Stimulated activated naive CD8-positive, alpha-beta T cell treated with anti-CD3 and anti-CD28 coated beads, Interleukin-15, Interleukin-2, amounts not matched to agents 100 ng/mL and 50 ng/mL, for 24 hours (primary cell): Measurements from ENCODE around the gene COL1A2.

Source experiments
- H3K27ac Mint-ChIP-seq: one replicate; pipeline ENCODE4 v1.8.0; 2021; ENCODE audit warnings: mild to moderate bottlenecking, mixed read lengths
- H3K27me3 Mint-ChIP-seq: one replicate; pipeline ENCODE4 v1.8.0; 2021; ENCODE audit warnings: mixed read lengths
- H3K36me3 Mint-ChIP-seq: one replicate; pipeline ENCODE4 v1.8.0; 2021; ENCODE audit warnings: low read depth, mixed read lengths
- H3K4me1 Mint-ChIP-seq: one replicate; pipeline ENCODE4 v1.8.0; 2021; ENCODE audit warnings: low read depth, mixed read lengths
- H3K4me3 Mint-ChIP-seq: one replicate; pipeline ENCODE4 v1.8.0; 2021; ENCODE audit warnings: mild to moderate bottlenecking, mixed read lengths
- H3K9me3 Mint-ChIP-seq: one replicate; pipeline ENCODE4 v1.8.0; 2021; ENCODE audit warnings: mixed read lengths

COL1A2 gene

DNA sequence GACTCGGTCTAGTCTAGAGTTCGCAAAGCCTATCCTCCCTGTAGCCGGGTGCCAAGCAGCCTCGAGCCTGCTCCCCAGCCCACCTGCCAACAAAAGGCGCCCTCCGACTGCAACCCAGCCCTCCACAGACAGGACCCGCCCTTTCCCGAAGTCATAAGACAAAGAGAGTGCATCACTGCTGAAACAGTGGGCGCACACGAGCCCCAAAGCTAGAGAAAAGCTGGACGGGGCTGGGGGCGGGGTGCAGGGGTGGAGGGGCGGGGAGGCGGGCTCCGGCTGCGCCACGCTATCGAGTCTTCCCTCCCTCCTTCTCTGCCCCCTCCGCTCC lies 622 bp upstream of the COL1A2 start:
- Mint-ChIP-seq H3K27me3 (peaks cover 50% of the 10 kb centered on the region), H3K36me3 (no peaks in the 10 kb centered on the region), H3K4me1 (peaks cover 9% of the 10 kb centered on the region), H3K9me3 (no peaks in the 10 kb centered on the region), H3K4me3 (no peak overlapping the region), H3K27ac (no peak overlapping the region)

DNA sequence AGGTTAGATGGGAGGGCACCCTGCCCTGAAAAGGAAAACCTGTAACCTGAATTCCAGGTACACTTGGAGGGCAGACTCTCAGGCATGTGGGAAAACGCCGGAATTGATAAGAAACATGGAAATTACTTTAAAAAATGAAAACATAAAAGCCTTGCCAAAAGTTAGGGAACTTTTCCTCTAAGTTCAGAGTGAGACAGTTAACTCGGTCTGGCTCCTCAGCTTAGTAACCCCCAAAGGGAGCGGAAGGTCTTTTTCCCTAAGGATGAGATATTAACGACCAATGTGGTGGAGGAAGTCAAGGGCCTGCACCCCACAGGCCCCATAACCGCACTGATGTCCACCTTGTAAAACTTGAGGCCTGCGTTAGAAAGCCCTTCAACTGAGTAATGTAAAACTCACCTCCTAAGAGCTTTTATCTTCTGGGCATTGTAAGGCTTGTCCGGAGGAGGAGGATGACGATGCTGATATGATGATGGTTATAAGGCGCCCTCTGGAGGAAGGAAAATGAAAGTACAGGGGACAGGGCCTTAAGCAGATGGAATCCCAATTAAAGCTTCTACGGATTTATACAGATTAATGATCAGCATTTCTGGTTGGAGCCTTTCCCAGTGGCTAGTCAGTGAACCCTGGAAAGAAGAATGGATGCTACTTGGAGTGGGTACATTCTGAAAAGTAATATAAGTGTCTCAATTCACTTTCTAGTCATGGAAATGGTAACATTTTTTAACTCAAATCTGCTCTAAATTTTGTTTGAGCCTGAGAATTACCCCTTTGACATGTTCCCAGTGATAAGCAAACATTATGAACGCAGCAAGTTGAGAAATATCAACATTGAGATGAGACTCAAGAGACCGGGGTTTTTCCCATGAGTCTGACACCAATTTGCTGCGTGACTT lies 694 bp downstream of the COL1A2 start:
- Mint-ChIP-seq H3K27me3 (peaks cover 46% of the 10 kb centered on the region), H3K4me1 (peaks cover 9% of the 10 kb centered on the region), H3K27ac (no peak overlapping the region), H3K9me3 (no peaks in the 10 kb centered on the region), H3K4me3 (no peak overlapping the region), H3K36me3 (no peaks in the 10 kb centered on the region)

DNA sequence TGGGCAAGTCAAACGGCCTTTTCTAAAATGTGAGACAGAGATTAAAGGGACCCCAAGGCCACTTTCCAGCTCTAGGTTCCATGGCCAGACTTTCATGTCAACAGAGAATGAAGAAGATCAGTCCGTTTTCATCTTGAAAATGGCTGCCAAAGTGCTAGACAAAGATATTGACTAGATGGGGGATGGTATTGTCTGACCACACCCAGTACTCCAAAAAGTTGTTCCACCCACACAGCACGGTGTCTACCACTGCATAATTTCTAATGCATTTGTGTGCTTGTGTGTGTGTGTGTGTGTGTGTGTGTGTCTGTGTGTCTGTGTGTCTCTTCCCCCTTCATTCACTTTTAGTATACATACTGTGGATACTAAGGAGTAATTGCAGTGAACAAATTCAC lies 1.3 kb downstream of the COL1A2 start:
- H3K27ac Mint-ChIP-seq: no peak overlapping the region
- H3K9me3 Mint-ChIP-seq: no peaks in the 10 kb centered on the region
- H3K4me1 Mint-ChIP-seq: peaks cover 9% of the 10 kb centered on the region
- H3K36me3 Mint-ChIP-seq: no peaks in the 10 kb centered on the region
- no peak overlapping the region for H3K4me3 Mint-ChIP-seq
- peaks cover 50% of the 10 kb centered on the region for H3K27me3 Mint-ChIP-seq

- peaks cover 51% of the 10 kb centered on the region for H3K27me3 Mint-ChIP-seq
- no peak overlapping the region for H3K27ac Mint-ChIP-seq
- H3K36me3 Mint-ChIP-seq: no peaks in the 10 kb centered on the region
- H3K9me3 Mint-ChIP-seq: no peaks in the 10 kb centered on the region
- no peak overlapping the region for H3K4me3 Mint-ChIP-seq
- H3K4me1 Mint-ChIP-seq: peaks cover 9% of the 10 kb centered on the region
These were observed 1.9 kb downstream of the COL1A2 start for GRCh38 chr7:94396596-94396995.

DNA sequence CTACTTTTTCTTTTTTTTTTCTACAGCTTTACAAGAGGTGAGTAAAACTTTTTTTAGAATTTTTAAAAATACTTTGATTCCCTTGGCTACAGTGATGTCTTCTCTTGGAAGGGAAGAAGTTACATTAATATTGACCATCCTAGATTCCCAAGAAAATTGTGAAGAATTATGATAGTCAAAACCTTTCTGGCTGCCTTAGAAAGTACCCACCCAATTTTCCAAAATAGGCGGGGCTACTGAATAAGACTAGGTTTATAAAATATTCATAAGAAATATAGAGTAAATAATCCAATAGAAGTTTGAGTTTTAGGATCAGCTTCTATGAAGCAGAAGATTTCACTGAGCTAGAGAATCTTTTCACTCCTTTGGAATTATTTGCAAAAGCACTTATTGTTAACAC lies 3.0 kb downstream of the COL1A2 start:
- H3K27ac Mint-ChIP-seq: no peak overlapping the region
- no peaks in the 10 kb centered on the region for H3K9me3 Mint-ChIP-seq
- H3K4me1 Mint-ChIP-seq: peaks cover 9% of the 10 kb centered on the region
- no peaks in the 10 kb centered on the region for H3K36me3 Mint-ChIP-seq
- H3K4me3 Mint-ChIP-seq: no peak overlapping the region
- peaks cover 47% of the 10 kb centered on the region for H3K27me3 Mint-ChIP-seq

DNA sequence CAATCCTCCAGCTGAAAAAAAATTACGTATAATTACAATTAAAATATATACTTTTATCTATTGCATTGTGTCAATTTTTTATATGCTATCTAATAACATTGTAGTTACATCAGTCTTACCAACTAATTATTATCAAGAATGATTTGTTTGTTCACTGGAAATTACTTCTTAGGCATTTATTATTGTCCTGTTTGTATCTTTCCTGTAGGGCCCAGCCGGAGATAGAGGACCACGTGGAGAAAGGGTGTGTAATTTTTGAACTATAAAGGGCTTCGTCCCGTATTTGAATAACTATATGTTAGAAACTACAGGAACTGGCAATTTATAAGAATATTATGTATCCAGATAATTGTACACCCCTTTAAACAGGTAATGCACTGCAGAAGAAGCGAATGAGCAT lies 4.1 kb downstream of the COL1A2 start:
- Mint-ChIP-seq H3K36me3 (no peaks in the 10 kb centered on the region), H3K9me3 (no peaks in the 10 kb centered on the region), H3K4me1 (peaks cover 9% of the 10 kb centered on the region), H3K4me3 (no peak overlapping the region), H3K27ac (no peak overlapping the region), H3K27me3 (peaks cover 47% of the 10 kb centered on the region)

- H3K4me3 Mint-ChIP-seq: no peak overlapping the region
- H3K4me1 Mint-ChIP-seq: peaks cover 6% of the 10 kb centered on the region
- H3K27me3 Mint-ChIP-seq: peaks cover 47% of the 10 kb centered on the region
- H3K27ac Mint-ChIP-seq: no peak overlapping the region
- H3K36me3 Mint-ChIP-seq: no peaks in the 10 kb centered on the region
- no peaks in the 10 kb centered on the region for H3K9me3 Mint-ChIP-seq
These were observed 5.3 kb downstream of the COL1A2 start for GRCh38 chr7:94400022-94400421.

- no peaks in the 10 kb centered on the region for H3K9me3 Mint-ChIP-seq
These were observed 6.1 kb downstream of the COL1A2 start for GRCh38 chr7:94400643-94401427.

DNA sequence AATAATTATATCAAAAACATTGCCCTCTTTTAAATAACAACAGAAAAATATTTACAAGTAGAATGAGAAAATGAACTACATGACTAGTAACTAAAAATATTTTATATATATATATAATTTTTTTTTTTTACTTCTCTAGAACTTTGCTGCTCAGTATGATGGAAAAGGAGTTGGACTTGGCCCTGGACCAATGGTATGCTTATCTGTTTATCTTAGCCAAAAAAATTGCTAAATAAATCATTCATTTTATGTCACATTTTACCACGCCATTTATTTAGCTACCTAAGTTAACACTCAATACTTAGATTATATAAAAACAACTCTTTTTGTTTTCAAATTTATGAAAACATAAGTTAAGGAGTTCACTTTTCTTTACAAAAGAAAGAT lies 6.7 kb downstream of the COL1A2 start:
- H3K36me3 Mint-ChIP-seq: no peaks in the 10 kb centered on the region
- H3K27me3 Mint-ChIP-seq: peaks cover 35% of the 10 kb centered on the region
- no peaks in the 10 kb centered on the region for H3K4me1 Mint-ChIP-seq
- H3K9me3 Mint-ChIP-seq: no peaks in the 10 kb centered on the region
- H3K4me3 Mint-ChIP-seq: no peak overlapping the region
- H3K27ac Mint-ChIP-seq: no peak overlapping the region

More at GRCh38 chr7:94400643-94401427, 6.1 kb downstream of the COL1A2 start:
- Mint-ChIP-seq H3K4me1 (no peaks in the 10 kb centered on the region), H3K27ac (no peak overlapping the region), H3K27me3 (peaks cover 39% of the 10 kb centered on the region), H3K36me3 (no peaks in the 10 kb centered on the region), H3K4me3 (no peak overlapping the region)

- Mint-ChIP-seq H3K27me3 (peaks cover 28% of the 10 kb centered on the region), H3K9me3 (no peaks in the 10 kb centered on the region), H3K4me3 (no peak overlapping the region), H3K36me3 (no peaks in the 10 kb centered on the region), H3K27ac (no peak overlapping the region), H3K4me1 (no peaks in the 10 kb centered on the region)
These were observed 8.9 kb downstream of the COL1A2 start for GRCh38 chr7:94403546-94403945.

DNA sequence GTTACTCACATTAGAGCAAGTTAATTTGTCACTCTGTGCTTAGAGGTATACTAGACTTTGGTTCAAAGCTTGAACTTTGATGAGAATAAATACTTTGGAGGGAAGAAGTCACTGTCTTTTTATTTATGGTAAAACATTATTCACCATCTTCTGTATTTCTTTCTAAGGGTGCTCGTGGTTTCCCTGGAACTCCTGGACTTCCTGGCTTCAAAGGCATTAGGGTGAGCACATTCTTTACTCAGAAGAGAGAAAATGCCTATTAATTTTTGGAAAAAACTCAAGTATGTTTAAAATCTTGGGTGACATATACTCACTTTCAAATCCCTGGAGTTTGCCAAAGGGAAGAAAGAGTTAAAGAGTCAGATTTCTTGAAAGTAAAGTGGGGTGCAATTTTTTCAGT lies 10.8 kb downstream of the COL1A2 start:
- no peak overlapping the region for H3K4me3 Mint-ChIP-seq
- H3K9me3 Mint-ChIP-seq: no peaks in the 10 kb centered on the region
- H3K36me3 Mint-ChIP-seq: no peaks in the 10 kb centered on the region
- no peaks in the 10 kb centered on the region for H3K4me1 Mint-ChIP-seq
- H3K27me3 Mint-ChIP-seq: peaks cover 24% of the 10 kb centered on the region
- H3K27ac Mint-ChIP-seq: no peak overlapping the region

DNA sequence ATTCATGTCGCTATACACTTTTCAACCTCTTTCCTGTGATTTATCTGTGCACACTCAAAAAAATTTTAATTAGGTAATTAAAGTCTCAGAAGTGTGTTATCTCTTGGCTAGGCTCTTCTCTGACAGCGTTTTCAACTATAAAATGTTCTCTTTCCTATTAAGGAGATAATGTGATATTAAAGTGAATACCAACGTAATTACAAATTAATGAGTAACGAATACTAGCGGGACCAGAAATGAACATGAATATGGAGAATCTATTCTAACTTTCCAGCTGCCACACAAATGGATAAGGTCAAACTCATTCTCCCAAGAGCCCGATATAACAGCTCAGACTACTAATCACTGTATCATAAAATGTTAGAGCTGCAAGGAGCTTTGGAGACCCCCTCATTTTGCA lies 12.0 kb downstream of the COL1A2 start:
- peaks cover 18% of the 10 kb centered on the region for H3K27me3 Mint-ChIP-seq
- H3K27ac Mint-ChIP-seq: no peak overlapping the region
- no peaks in the 10 kb centered on the region for H3K36me3 Mint-ChIP-seq
- no peaks in the 10 kb centered on the region for H3K9me3 Mint-ChIP-seq
- no peaks in the 10 kb centered on the region for H3K4me1 Mint-ChIP-seq
- no peak overlapping the region for H3K4me3 Mint-ChIP-seq

DNA sequence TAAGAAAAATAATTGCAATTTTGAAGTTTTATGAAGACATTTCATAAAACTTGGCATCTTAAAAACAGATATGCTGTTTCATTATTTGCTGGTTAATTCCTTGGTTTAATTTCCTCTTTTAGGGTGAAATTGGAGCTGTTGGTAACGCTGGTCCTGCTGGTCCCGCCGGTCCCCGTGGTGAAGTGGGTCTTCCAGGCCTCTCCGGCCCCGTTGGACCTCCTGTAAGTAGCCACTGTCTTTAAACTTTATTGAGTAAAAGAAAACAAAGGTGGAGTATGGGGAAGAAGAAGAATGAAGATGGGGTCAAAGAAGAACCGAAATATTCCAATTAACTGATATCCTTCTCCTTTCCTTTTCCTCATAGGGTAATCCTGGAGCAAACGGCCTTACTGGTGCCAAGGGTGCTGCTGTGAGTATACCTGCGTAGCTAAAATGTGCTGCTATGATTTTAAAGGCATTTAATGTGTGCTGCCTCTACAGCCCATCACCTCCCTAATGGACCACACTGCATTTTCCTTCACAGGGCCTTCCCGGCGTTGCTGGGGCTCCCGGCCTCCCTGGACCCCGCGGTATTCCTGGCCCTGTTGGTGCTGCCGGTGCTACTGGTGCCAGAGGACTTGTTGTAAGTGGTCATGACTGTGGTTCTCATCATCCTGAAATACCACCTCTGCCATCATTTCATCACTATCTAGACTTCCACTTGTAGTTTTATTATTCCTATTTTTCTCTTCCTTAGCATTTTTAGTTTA lies 14.7 kb downstream of the COL1A2 start:
- Mint-ChIP-seq H3K4me3 (no peak overlapping the region), H3K36me3 (no peaks in the 10 kb centered on the region), H3K27ac (no peak overlapping the region), H3K4me1 (no peaks in the 10 kb centered on the region), H3K9me3 (no peaks in the 10 kb centered on the region), H3K27me3 (peaks cover 3% of the 10 kb centered on the region)

- no peak overlapping the region for H3K27ac Mint-ChIP-seq
- H3K4me1 Mint-ChIP-seq: no peaks in the 10 kb centered on the region
- no peaks in the 10 kb centered on the region for H3K36me3 Mint-ChIP-seq
- H3K27me3 Mint-ChIP-seq: peaks cover 3% of the 10 kb centered on the region
- no peaks in the 10 kb centered on the region for H3K9me3 Mint-ChIP-seq
- no peak overlapping the region for H3K4me3 Mint-ChIP-seq
These were observed 15.9 kb downstream of the COL1A2 start for GRCh38 chr7:94410413-94411187.

DNA sequence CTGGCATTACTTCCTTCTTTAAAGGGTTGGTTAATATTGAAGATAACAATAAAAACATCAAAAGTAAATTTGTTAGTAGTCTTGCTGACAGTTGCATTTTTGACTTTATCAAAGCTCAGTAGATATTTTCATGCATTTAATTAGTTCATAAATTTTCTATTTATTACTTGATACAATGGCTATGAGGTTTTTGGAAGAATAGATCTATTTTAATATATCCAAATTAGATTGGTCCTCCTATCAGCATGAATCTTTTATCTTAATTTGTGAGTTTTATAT lies 16.4 kb downstream of the COL1A2 start:
- H3K27me3 Mint-ChIP-seq: peaks cover 3% of the 10 kb centered on the region
- H3K36me3 Mint-ChIP-seq: no peaks in the 10 kb centered on the region
- no peaks in the 10 kb centered on the region for H3K9me3 Mint-ChIP-seq
- H3K4me1 Mint-ChIP-seq: no peaks in the 10 kb centered on the region
- H3K4me3 Mint-ChIP-seq: no peak overlapping the region
- no peak overlapping the region for H3K27ac Mint-ChIP-seq
